Osteocyte (in vitro differentiated cells): ENCODE measurements around the gene PDXK. TPM values are rescaled to one million over a fixed set of nuclear protein-coding genes. Genes with fewer than 3 reads are reported as not detected.

ENCODE experiments used
- DNase-seq: peaks from one replicate; pipeline ENCODE4 v3.0.0; 2021; ENCODE audit warnings: mixed read lengths; ENCODE audit not compliant: unreplicated experiment; ENCODE audit errors: extremely low spot score
- H3K27ac Mint-ChIP-seq: one replicate; pipeline ENCODE4 v1.8.0; 2021; ENCODE audit warnings: mild to moderate bottlenecking, mixed read lengths; ENCODE audit not compliant: unreplicated experiment
- H3K27me3 Mint-ChIP-seq: one replicate; pipeline ENCODE4 v1.8.0; 2021; ENCODE audit warnings: mixed read lengths; ENCODE audit not compliant: unreplicated experiment
- H3K36me3 Mint-ChIP-seq: one replicate; pipeline ENCODE4 v1.8.0; 2021; ENCODE audit warnings: mixed read lengths; ENCODE audit not compliant: unreplicated experiment
- H3K4me1 Mint-ChIP-seq: one replicate; pipeline ENCODE4 v1.8.0; 2021; ENCODE audit warnings: mixed read lengths; ENCODE audit not compliant: unreplicated experiment
- H3K4me3 Mint-ChIP-seq: one replicate; pipeline ENCODE4 v1.8.0; 2021; ENCODE audit warnings: mild to moderate bottlenecking, moderate library complexity, mixed read lengths; ENCODE audit not compliant: unreplicated experiment
- H3K9me3 Mint-ChIP-seq: one replicate; pipeline ENCODE4 v1.8.0; 2021; ENCODE audit warnings: mixed read lengths; ENCODE audit not compliant: unreplicated experiment
- total RNA-seq: library from RNA; stranded (reverse); gene quantifications from 2 replicates; pipeline ENCODE4 v1.2.1, GENCODE V29; 2021
- TF ChIP-seq, protein P1 (sequence below): fragments of 200-600 bp; sonication (generic); IDR thresholded peaks from 2 replicates; pipeline ENCODE4 v1.5.0; 2021; ENCODE audit warnings: antibody characterized with exemption, mild to moderate bottlenecking, moderate library complexity

PDXK gene
- total RNA-seq, 1 donor from 2014 or later, result 96.7 TPM

DNA sequence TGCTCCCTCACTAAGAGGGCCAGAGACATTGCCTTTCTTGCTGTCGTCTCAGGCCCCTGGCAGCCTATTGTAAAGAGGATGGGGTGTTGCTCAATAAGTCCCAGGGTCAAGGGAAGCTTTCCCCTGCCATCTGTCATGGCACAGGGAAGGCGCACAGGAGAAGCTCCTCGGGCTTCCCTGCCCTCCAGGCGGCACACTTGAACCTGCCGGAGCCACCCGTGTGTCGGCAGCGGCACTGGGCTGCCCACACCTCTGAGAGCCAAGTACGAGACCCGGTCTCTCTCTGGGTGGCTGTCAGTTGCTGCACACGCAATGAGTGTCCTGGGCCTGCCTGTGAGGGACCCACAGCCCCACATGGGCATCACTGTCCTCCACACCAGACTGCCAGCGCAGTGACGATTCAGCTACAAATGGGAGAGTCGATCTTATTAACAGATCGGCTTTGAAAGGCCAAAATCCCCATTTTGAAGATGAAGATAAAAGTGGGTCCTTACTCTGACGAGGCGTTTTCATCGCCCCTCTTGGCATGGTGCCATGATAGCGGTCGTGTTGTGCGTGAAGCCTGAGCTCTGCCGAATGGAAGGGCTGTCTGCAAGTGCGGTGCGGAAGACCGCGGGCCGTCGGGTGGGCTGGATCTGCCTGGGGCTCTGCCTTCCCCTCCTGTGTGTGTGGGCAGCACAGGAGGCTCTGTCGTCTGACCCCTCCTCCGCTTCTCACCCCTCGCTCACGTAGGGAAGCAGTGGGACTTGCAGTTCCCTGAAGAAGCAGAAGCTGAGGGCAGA lies 29.2 kb upstream of the PDXK start:
- Mint-ChIP-seq H3K27ac (no peak overlapping the region), H3K4me1 (no peaks in the 10 kb centered on the region), H3K27me3 (no peaks in the 10 kb centered on the region), H3K9me3 (no peaks in the 10 kb centered on the region), H3K4me3 (no peak overlapping the region), H3K36me3 (peaks cover 46% of the 10 kb centered on the region)
- TF ChIP-seq, protein P1, sequence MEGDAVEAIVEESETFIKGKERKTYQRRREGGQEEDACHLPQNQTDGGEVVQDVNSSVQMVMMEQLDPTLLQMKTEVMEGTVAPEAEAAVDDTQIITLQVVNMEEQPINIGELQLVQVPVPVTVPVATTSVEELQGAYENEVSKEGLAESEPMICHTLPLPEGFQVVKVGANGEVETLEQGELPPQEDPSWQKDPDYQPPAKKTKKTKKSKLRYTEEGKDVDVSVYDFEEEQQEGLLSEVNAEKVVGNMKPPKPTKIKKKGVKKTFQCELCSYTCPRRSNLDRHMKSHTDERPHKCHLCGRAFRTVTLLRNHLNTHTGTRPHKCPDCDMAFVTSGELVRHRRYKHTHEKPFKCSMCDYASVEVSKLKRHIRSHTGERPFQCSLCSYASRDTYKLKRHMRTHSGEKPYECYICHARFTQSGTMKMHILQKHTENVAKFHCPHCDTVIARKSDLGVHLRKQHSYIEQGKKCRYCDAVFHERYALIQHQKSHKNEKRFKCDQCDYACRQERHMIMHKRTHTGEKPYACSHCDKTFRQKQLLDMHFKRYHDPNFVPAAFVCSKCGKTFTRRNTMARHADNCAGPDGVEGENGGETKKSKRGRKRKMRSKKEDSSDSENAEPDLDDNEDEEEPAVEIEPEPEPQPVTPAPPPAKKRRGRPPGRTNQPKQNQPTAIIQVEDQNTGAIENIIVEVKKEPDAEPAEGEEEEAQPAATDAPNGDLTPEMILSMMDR, result no peak
- DNase-seq, result no peak

DNA sequence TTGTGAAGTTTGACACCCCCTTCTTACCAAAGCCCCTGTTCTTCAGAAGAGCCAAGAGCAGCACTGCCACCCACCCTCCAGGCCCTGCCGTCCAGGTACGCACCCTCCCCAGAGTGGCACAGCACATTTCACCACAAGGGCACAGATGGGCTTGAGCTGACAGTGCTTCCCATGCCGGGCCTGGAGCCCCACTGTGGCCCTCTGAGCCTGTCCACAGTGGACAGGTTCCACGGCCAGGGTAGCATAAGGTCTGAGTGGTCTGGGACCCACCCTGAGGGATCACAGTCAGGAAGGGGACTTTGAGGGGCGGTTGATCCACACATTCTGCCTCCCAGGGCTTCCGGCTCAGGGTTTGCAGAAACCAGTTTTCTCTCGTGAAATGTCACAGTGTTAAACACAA lies 28.6 kb upstream of the PDXK start:
- Mint-ChIP-seq H3K9me3 (no peaks in the 10 kb centered on the region), H3K27me3 (no peaks in the 10 kb centered on the region), H3K36me3 (peaks cover 46% of the 10 kb centered on the region), H3K4me3 (no peak overlapping the region), H3K4me1 (no peaks in the 10 kb centered on the region), H3K27ac (no peak overlapping the region)
- TF ChIP-seq, protein P1, result no peak
- DNase-seq, result no peak

DNA sequence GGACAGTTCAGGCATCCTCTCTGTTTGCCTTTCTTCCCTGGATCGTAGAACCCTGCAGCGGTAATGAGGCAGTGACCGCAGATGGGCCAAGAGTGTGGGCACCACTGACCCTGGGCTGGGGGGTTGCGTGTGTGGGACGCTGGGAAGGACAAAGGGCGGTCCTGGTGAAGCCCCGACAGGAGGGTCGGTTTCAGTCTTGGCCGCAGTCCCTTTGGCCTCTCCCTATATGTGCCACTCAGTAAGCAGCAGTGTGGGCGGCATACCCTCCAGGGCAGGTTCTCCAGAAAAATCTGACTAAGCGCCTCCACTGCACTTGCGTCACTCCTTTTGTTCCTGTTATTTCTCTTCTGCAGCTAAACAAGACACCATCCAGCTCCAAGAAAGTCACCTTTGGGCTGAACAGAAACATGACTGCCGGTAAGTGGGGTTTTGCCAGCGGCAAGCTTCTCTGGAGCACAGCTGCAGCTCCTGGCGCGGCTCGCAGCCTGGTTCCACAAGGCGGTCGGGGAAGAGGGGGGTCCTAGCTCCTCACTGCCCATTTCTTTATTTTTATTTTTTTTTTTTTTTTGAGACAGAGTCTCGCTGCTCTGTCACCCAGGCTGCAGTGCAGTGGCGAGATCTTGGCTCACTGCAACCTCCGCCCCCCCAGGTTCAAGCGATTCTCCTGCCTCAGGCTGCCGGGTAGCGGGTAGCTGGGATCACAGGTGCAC lies 27.7 kb upstream of the PDXK start:
- H3K27me3 Mint-ChIP-seq, result no peaks in the 10 kb centered on the region
- no peak overlapping the region for H3K4me3 Mint-ChIP-seq
- H3K9me3 Mint-ChIP-seq, result no peaks in the 10 kb centered on the region
- peaks cover 45% of the 10 kb centered on the region for H3K36me3 Mint-ChIP-seq
- H3K27ac Mint-ChIP-seq, result no peak overlapping the region
- H3K4me1 Mint-ChIP-seq, result no peaks in the 10 kb centered on the region
- TF ChIP-seq, protein P1, result no peak
- no peak for DNase-seq

DNA sequence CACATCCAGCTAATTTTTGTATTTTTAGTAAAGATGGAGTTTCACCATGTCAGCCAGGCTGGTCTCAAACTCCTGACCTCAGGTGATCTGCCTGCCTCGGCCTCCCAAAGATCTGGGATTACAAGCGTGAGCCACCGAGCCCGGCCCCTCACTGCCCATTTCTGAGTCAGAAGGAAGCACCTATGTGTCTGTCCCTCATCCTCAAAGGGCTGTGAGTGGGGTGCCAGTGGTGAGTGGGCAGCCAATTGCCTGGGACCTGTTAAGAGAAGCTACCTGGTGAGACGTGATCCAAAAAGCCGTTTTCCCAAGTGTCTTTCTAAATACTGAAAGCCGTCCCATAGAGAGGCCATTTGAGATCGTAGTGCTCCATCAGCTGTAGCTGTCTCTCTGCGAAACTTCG lies 27.1 kb upstream of the PDXK start:
- H3K27me3 Mint-ChIP-seq, result no peaks in the 10 kb centered on the region
- H3K27ac Mint-ChIP-seq, result no peak overlapping the region
- no peak overlapping the region for H3K4me3 Mint-ChIP-seq
- H3K9me3 Mint-ChIP-seq, result no peaks in the 10 kb centered on the region
- H3K4me1 Mint-ChIP-seq, result no peaks in the 10 kb centered on the region
- peaks cover 41% of the 10 kb centered on the region for H3K36me3 Mint-ChIP-seq
- no peak for DNase-seq
- TF ChIP-seq, protein P1, result no peak

DNA sequence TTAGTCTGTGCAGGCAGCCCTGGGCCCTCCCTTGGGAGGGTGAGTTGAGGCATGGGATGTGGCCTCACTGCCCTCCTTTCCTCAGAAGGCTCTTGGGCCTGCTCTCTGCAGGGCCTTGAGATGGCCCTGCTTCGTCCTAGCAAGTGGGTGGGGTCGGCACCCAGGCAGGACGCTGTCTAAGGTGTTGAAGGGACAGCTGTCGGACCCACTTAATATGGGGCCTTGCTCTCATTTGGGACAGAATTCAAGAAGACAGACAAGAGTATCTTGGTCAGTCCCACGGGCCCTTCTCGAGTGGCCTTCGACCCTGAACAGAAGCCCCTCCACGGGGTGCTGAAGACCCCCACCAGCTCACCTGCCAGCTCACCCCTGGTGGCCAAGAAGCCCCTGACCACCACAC lies 26.0 kb upstream of the PDXK start:
- Mint-ChIP-seq H3K27me3 (no peaks in the 10 kb centered on the region), H3K27ac (no peak overlapping the region), H3K9me3 (no peaks in the 10 kb centered on the region), H3K4me1 (no peaks in the 10 kb centered on the region), H3K36me3 (peaks cover 33% of the 10 kb centered on the region), H3K4me3 (no peak overlapping the region)
- no peak for DNase-seq
- TF ChIP-seq, protein P1, result no peak
